Transverse colon (tissue), 4 donors: ENCODE results near the gene TRMU.

Experiments used
- CTCF ChIP-seq, 5 experiments: fragments of 200-600 bp in 3 of 5; fragments of 450-650 bp in 2 of 5; sonication (generic) in 3 of 5; IDR thresholded peaks; 1 replicate in 2 of 5; 2 replicates in 3 of 5; pipeline ENCODE4 v1.5.1; 2016 to 2017; ENCODE audit warnings: antibody characterized with exemption in 5 of 5, inconsistent platforms in 3 of 5, mild to moderate bottlenecking in 2 of 5, moderate library complexity in 1 of 5
- POLR2AphosphoS5 ChIP-seq, 3 donors: sonication (generic); formaldehyde crosslinking; IDR thresholded peaks; one replicate each; pipeline ENCODE4 v1.6.1; 2016; ENCODE audit warnings: antibody characterized with exemption in 3 of 3

- TF ChIP-seq CTCF (IDR thresholded peaks at IDR 0.05) (no peak), POLR2AphosphoS5 (IDR thresholded peaks at IDR 0.05) (no peak)
Observed at GRCh38 chr22:46373159-46373558, 37.6 kb downstream of the TRMU start.
